Right forelimb (tissue), 1 donor: ENCODE results near the gene FKRP.
"Not testable (repeated sequence)": the region's sequence is repeated elsewhere in the genome, so short reads cannot be mapped to it uniquely, and the experiment has no call there.

Experiments used
- DNase-seq: peaks from one replicate; pipeline ENCODE4 v3.0.0-alpha.2; 2018

Gene FKRP

GRCh38 chr19:46745521-46746280, at the start of gene FKRP:
Gene FKRP, plus strand, starts transcription at chr19:46746057. Its CDS starts 9,394 bp downstream, at chr19:46755451.
- no peak for DNase-seq

- no peak for DNase-seq
Observed at GRCh38 chr19:46696866-46697203, 49.0 kb upstream of the FKRP start.

- peak; percentile 88 for DNase-seq
Observed at GRCh38 chr19:46697204-46697960, 48.5 kb upstream of the FKRP start.

GRCh38 chr19:46698395-46699321, 47.2 kb upstream of the FKRP start:
- DNase-seq: no peak

- DNase-seq: no peak
Observed at GRCh38 chr19:46700704-46701103, 45.2 kb upstream of the FKRP start.

- DNase-seq: peak; percentile 81
Observed at GRCh38 chr19:46704379-46705076, 41.3 kb upstream of the FKRP start.

GRCh38 chr19:46710687-46711086, 35.2 kb upstream of the FKRP start:
- no peak for DNase-seq

- not testable (repeated sequence) for DNase-seq
Observed at GRCh38 chr19:46712768-46713338, 33.0 kb upstream of the FKRP start.

- DNase-seq: peak; percentile 93
Observed at GRCh38 chr19:46713781-46714443, 31.9 kb upstream of the FKRP start.

- DNase-seq: no peak
Observed at GRCh38 chr19:46714444-46715106, 31.3 kb upstream of the FKRP start.

GRCh38 chr19:46715620-46715974, 30.3 kb upstream of the FKRP start:
- DNase-seq: no peak

GRCh38 chr19:46715975-46716671, 29.7 kb upstream of the FKRP start:
- no peak for DNase-seq

- DNase-seq: no peak
Observed at GRCh38 chr19:46716672-46717033, 29.2 kb upstream of the FKRP start.

- DNase-seq: peak; percentile 96
Observed at GRCh38 chr19:46717034-46717715, 28.7 kb upstream of the FKRP start, which contains the start of gene PRKD2. Gene PRKD2, minus strand, starts transcription at chr19:46717114. Its CDS starts 744 bp downstream, at chr19:46716370.

- no peak for DNase-seq
Observed at GRCh38 chr19:46717716-46718143, 28.1 kb upstream of the FKRP start.

- DNase-seq: no peak
Observed at GRCh38 chr19:46718157-46718933, 27.5 kb upstream of the FKRP start.

- no peak for DNase-seq
Observed at GRCh38 chr19:46718934-46719622, 26.8 kb upstream of the FKRP start.
